ENCODE data around the gene ZNF516.

ZNF516 gene

DNA sequence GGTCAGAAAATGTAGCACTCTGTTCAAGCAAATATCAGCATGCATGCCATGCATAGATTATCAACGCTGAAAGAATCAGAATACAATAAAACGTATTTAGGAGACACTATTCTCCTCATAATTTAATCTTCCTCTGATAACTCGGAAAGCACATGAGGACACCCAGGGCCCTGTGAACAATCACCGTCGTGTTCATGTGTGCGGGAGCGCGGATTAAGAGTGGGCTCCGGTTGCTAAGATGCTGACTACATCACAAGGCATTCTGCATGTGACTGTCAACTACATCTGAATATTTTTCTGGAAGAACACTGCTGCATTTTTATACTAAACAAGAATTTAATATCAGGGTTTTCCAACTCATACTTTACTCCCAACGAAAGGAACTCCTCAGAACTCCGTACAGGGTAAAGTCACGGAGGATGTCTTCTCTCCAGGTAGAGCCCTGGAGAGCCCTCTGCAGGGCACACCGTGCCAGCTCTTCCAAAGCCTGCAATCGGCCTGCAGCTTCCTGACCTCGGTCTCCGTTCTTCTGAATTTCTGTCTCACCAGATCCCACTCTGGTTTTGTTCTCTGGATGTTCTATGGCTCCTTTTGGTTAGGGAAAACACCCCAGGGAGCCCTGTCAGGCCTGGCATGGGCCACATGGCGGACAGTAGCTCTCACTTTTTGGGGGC, 59.6 kb downstream of the ZNF516 start:
- DNase-seq = no peak

GRCh38 chr18:76434452-76434851, 60.6 kb downstream of the ZNF516 start:
- DNase-seq = no peak

- DNase-seq = no peak
These were observed 61.3 kb downstream of the ZNF516 start for GRCh38 chr18:76433788-76434187.

GRCh38 chr18:76432970-76433767, 61.9 kb downstream of the ZNF516 start:
- no peak for DNase-seq

GRCh38 chr18:76432274-76432755, 62.7 kb downstream of the ZNF516 start:
- DNase-seq = no peak

GRCh38 chr18:76431437-76432273, 63.4 kb downstream of the ZNF516 start:
- no peak for DNase-seq

DNA sequence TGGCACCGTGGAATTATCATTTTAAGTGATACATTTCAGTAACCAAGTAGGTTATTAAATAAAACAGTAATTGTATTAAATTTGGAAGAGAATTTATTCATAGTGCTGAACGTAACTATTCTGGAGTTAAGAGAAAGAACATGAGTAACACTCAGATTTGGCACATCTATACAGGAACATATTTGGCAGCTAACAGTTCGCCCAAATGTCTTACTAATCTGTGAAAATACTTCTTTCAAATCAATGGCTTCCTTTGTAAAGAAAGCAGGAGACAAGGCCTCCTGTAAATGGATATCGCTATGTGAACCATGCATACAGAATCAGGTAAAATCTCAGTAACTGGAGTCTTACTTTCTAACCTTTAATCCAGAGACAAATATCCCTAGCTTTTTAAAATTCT, 64.4 kb downstream of the ZNF516 start:
- no peak for DNase-seq

- DNase-seq = no peak
These were observed 65.5 kb downstream of the ZNF516 start for GRCh38 chr18:76429262-76430126.

DNA sequence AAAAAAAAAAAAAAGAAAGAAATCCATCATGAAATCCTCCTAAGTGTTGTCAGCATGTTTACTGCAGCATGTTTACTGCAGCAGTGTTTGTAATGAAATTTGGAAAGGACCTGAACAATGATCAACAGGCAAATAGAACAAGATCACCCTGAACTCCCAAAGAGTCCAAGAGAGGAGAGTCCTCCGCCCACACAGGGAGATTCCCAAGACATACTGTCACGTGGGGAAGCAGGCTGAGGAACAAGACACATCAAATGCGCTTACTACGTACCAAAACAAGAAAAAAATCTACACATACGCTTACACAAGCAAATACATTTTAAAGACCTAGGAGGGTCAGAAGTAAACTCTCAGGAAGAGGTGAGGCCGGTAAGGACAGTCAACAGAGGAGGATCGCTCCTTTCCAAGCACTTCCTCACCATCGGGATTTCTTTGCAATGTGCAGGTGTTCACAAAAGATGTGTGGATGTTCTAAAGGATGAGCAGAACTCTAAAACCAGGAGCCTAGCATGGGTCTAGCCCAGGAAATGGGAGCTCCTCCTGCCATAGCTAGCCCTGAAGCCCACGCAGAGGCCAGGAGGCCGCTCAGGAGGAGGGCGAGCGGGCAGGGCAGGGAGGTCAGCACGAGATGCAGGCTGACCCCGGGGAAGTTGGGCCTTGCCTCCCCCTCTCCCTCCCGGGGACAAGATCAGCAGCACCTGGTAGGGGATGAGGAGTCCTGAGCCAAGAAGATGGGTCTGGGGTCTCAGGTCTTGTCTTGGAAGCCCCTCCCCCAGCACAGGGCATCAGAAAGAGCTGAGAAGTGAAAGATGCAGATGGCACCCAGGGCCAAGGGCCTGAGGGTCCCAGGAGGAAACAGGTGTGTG, 66.4 kb downstream of the ZNF516 start:
- no peak for DNase-seq

DNA sequence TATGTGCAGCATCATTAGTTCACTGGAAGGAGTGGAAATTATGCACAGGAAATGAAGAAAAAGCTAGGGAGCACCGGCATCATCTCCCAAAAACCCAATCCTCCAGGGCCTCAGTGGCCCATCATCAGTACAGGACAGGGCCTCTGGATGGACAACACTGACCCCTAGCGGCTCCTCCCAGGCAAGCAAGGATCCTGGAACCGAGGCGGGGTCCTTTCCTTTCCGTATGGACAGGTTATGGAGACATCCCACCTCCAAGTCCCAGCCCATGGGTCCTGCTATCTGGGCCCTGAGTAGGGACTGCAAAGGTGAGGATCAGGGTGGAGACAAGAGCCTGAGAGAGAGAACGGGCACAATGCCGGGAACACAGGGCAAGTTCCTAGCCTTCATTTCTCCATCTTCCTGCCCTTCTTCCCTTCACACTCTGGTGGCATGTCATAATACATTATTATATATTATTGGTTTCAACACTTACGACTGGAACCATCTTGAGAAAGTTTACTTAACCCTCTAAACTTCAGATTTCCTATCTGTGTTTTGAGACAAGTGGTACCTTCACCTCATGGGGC, 68.2 kb downstream of the ZNF516 start:
- DNase-seq = no peak

GRCh38 chr18:76425146-76426131, 69.6 kb downstream of the ZNF516 start:
- no peak for DNase-seq

GRCh38 chr18:76422838-76423237, 72.2 kb downstream of the ZNF516 start:
- peak; percentile 2 for DNase-seq

GRCh38 chr18:76422121-76422520, 72.9 kb downstream of the ZNF516 start:
- DNase-seq = no peak

DNA sequence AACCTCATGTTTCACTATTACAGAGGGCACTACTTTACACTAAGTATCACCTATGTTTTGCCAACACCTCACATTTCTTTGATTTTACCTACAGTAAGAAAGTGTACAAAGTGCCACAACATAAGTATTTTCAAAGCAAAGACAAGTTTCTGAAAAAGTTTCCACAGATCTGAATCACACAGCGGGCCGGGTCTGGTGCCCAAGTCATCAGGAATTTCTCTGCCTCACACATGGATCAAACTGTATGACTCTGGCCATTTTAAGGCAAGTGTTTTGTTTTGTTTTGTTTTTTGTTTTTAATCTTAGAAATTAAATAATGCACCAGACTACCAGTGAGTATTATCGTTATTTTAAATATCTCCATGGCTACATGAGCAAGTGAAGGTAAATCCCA, 73.4 kb downstream of the ZNF516 start:
- DNase-seq = no peak

GRCh38 chr18:76420898-76421684, 74.0 kb downstream of the ZNF516 start:
- DNase-seq = peak; percentile 22

DNA sequence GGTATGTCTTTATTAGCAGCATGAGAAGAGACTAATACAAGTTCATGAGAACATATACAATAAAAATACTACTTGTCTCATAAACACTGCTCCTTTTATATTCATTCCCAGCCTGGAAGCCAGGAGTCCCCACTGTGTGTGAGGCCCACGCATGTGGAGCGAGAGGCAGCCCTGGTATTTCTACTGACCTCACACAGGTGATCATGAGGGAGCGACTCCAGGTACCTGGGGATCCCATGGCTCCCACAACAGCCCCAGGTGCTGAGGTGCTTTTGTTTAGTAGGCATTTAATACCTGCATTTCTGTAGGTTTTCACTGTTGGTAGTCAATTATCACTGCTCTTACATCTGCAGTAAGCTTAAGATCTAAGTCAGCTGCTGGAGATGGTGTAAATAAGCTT, 75.2 kb downstream of the ZNF516 start:
- DNase-seq = no peak

- no peak for DNase-seq
These were observed 78.1 kb downstream of the ZNF516 start for GRCh38 chr18:76416911-76417310.

GRCh38 chr18:76414936-76415621, 80.0 kb downstream of the ZNF516 start:
- no peak for DNase-seq

Measured in left hindlimb (tissue), 1 donor.